ENCODE results near the gene LHPP. TPM values are rescaled to one million over a fixed set of nuclear protein-coding genes. Genes with fewer than 3 reads are reported as not detected.

LHPP gene
- total RNA-seq, 1 donor from 2014 or later: 8.8 TPM

GRCh38 chr10:124551097-124551496, 89.5 kb downstream of the LHPP start:
- Mint-ChIP-seq H3K9me3 (no peaks in the 10 kb centered on the region), H3K27me3 (ENCODE audit: low read depth) (no peaks in the 10 kb centered on the region), H3K27ac (ENCODE audit: unreplicated experiment) (no peak overlapping the region), H3K36me3 (ENCODE audit: low read depth) (no peaks in the 10 kb centered on the region), H3K4me1 (peaks cover 11% of the 10 kb centered on the region), H3K4me3 (no peak overlapping the region)
- TF ChIP-seq CTCF (conservative IDR thresholded peaks at IDR 0.05): no peak
- DNase-seq (ENCODE audit: low read depth, low spot score): no peak

GRCh38 chr10:124551755-124552154, 90.1 kb downstream of the LHPP start:
- Mint-ChIP-seq H3K9me3 (no peaks in the 10 kb centered on the region), H3K4me3 (no peak overlapping the region), H3K27me3 (ENCODE audit: low read depth) (no peaks in the 10 kb centered on the region), H3K27ac (ENCODE audit: unreplicated experiment) (no peak overlapping the region), H3K4me1 (peaks cover 8% of the 10 kb centered on the region), H3K36me3 (ENCODE audit: low read depth) (no peaks in the 10 kb centered on the region)
- no peak for DNase-seq (ENCODE audit: low read depth, low spot score)
- TF ChIP-seq CTCF (conservative IDR thresholded peaks at IDR 0.05): no peak

- no peak overlapping the region for H3K4me3 Mint-ChIP-seq
- no peaks in the 10 kb centered on the region for H3K9me3 Mint-ChIP-seq
- no peaks in the 10 kb centered on the region for H3K36me3 Mint-ChIP-seq (ENCODE audit: low read depth)
- H3K27me3 Mint-ChIP-seq (ENCODE audit: low read depth): no peaks in the 10 kb centered on the region
- no peak for DNase-seq (ENCODE audit: low read depth, low spot score)
- peaks cover 6% of the 10 kb centered on the region for H3K4me1 Mint-ChIP-seq
- H3K27ac Mint-ChIP-seq (ENCODE audit: unreplicated experiment): no peak overlapping the region
- no peak for TF ChIP-seq CTCF (conservative IDR thresholded peaks at IDR 0.05)
Measured at GRCh38 chr10:124552691-124553276, 91.2 kb downstream of the LHPP start.

GRCh38 chr10:124554085-124554858, 92.6 kb downstream of the LHPP start:
- no peak overlapping the region for H3K27ac Mint-ChIP-seq (ENCODE audit: unreplicated experiment)
- H3K4me1 Mint-ChIP-seq: peaks cover 6% of the 10 kb centered on the region
- no peak for TF ChIP-seq CTCF (conservative IDR thresholded peaks at IDR 0.05)
- H3K4me3 Mint-ChIP-seq: no peak overlapping the region
- H3K36me3 Mint-ChIP-seq (ENCODE audit: low read depth): no peaks in the 10 kb centered on the region
- DNase-seq (ENCODE audit: low read depth, low spot score): no peak
- no peaks in the 10 kb centered on the region for H3K9me3 Mint-ChIP-seq
- H3K27me3 Mint-ChIP-seq (ENCODE audit: low read depth): no peaks in the 10 kb centered on the region

GRCh38 chr10:124557167-124557566, 95.5 kb downstream of the LHPP start:
- DNase-seq (ENCODE audit: low read depth, low spot score): no peak
- H3K4me1 Mint-ChIP-seq: peaks cover 8% of the 10 kb centered on the region
- TF ChIP-seq CTCF (conservative IDR thresholded peaks at IDR 0.05): no peak
- H3K4me3 Mint-ChIP-seq: no peak overlapping the region
- H3K9me3 Mint-ChIP-seq: no peaks in the 10 kb centered on the region
- no peak overlapping the region for H3K27ac Mint-ChIP-seq (ENCODE audit: unreplicated experiment)
- no peaks in the 10 kb centered on the region for H3K36me3 Mint-ChIP-seq (ENCODE audit: low read depth)
- H3K27me3 Mint-ChIP-seq (ENCODE audit: low read depth): no peaks in the 10 kb centered on the region

All from neural crest cell (in vitro differentiated cells).